ENCODE measurements around the gene BACH2. TPM values are rescaled to one million over a fixed set of nuclear protein-coding genes. Genes with fewer than 3 reads are reported as not detected.

BACH2 gene
- total RNA-seq, 4 donors from 2014 or later: 3.6 to 13.4 (median 7.5) TPM

GRCh38 chr6:89954721-89955148, 341.9 kb downstream of the BACH2 start:
- Histone ChIP-seq H3K27me3 (no peaks in the 10 kb centered on the region), H3K9me3 (no peaks in the 10 kb centered on the region), H3K27ac (no peak overlapping the region), H3K4me1 (no peaks in the 10 kb centered on the region), H3K36me3 (peaks cover 0 to 16% of the 10 kb centered on the region in 2 donors), H3K4me3 (no peak overlapping the region)
- no peak for DNase-seq
- in situ Hi-C loops (cut with MboI; ENCODE audit: low sequenced_read_pairs in 4 of 4): loop anchor here in 1 of 4 donors (25.0 kb wide), 1 partner anchor 333 kb away; the partner anchor contains the start of gene BACH2
- TF ChIP-seq, protein P1, sequence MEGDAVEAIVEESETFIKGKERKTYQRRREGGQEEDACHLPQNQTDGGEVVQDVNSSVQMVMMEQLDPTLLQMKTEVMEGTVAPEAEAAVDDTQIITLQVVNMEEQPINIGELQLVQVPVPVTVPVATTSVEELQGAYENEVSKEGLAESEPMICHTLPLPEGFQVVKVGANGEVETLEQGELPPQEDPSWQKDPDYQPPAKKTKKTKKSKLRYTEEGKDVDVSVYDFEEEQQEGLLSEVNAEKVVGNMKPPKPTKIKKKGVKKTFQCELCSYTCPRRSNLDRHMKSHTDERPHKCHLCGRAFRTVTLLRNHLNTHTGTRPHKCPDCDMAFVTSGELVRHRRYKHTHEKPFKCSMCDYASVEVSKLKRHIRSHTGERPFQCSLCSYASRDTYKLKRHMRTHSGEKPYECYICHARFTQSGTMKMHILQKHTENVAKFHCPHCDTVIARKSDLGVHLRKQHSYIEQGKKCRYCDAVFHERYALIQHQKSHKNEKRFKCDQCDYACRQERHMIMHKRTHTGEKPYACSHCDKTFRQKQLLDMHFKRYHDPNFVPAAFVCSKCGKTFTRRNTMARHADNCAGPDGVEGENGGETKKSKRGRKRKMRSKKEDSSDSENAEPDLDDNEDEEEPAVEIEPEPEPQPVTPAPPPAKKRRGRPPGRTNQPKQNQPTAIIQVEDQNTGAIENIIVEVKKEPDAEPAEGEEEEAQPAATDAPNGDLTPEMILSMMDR (IDR thresholded peaks at IDR 0.05 in 4 of 5, conservative IDR thresholded peaks at IDR 0.05 in 1 of 5): no peak
- no peak for ATAC-seq
- intact Hi-C loops (cut with DNase I; ENCODE audit: low total_unique reads): no loop called here

DNA sequence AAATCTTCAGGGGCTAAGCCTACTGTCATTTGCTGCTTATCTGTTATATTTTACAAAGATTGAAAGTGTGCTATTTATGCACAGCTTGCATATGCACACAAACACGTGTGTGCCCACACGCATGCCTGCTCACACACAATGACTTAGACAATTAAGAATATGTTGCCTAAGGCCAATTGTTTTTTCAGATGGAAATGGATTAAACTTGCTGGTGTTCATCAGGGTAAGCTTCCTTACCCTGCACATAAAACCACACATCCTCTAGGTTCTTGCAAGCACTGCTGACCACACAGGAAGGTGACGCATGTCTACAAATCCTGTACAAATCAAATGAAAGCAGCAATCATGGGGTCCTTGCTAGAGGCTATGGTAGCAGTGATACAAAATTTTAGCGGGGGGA, 344.0 kb downstream of the BACH2 start:
- Histone ChIP-seq H3K9me3 (no peaks in the 10 kb centered on the region), H3K27ac (no peak overlapping the region), H3K36me3 (peaks cover 0 to 20% of the 10 kb centered on the region in 2 donors), H3K27me3 (no peaks in the 10 kb centered on the region), H3K4me3 (no peak overlapping the region), H3K4me1 (no peaks in the 10 kb centered on the region)
- DNase-seq (no peak), ATAC-seq (no peak)
- in situ Hi-C loops (cut with MboI; ENCODE audit: low sequenced_read_pairs in 4 of 4) (loop anchor here in 1 of 4 donors (25.0 kb wide), 1 partner anchor 335 kb away; the partner anchor contains the start of gene BACH2), intact Hi-C loops (cut with DNase I; ENCODE audit: low total_unique reads) (no loop called here)
- TF ChIP-seq, protein P1 (IDR thresholded peaks at IDR 0.05 in 4 of 5, conservative IDR thresholded peaks at IDR 0.05 in 1 of 5): no peak
- TF ChIP-seq POLR2A (IDR thresholded peaks at IDR 0.05): no peak

DNA sequence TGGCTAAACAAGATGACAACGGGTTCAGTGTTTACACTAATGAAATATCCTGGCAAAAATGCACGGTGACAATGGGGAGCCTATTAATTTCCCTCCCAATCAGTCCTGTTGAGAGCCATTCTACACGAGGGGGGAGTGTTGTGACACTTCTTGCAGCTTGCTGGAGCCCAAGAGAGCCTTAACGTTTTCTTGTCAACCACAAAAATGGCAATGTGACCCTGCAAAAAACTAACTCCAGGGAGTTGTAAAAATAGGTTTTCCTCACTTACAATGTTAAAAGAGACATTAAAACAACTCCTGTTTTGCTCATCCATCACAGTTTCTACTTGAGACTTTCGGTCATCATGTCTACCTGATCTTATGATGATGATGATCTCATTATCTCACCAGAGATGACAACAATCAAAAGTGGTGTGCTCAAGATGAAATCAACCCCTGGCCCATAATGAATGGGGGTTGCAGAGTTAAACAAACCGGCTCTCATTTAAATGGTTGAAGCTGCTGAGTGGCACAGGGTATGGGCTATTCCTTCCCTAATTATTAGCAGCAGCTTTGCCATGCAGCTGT, 344.5 kb downstream of the BACH2 start:
- ATAC-seq (no peak), DNase-seq (no peak)
- H3K27me3 ChIP-seq: no peaks in the 10 kb centered on the region
- in situ Hi-C loops (cut with MboI; ENCODE audit: low sequenced_read_pairs in 4 of 4): loop anchor here in 1 of 4 donors (25.0 kb wide), 1 partner anchor 335 kb away; the partner anchor contains the start of gene BACH2
- H3K36me3 ChIP-seq: peaks cover 0 to 20% of the 10 kb centered on the region in 2 donors
- H3K9me3 ChIP-seq: no peaks in the 10 kb centered on the region
- H3K27ac ChIP-seq: no peak overlapping the region
- TF ChIP-seq POLR2A (IDR thresholded peaks at IDR 0.05): no peak
- TF ChIP-seq, protein P1 (IDR thresholded peaks at IDR 0.05 in 4 of 5, conservative IDR thresholded peaks at IDR 0.05 in 1 of 5): no peak
- intact Hi-C loops (cut with DNase I; ENCODE audit: low total_unique reads): no loop called here
- no peak overlapping the region for H3K4me3 ChIP-seq
- H3K4me1 ChIP-seq: no peaks in the 10 kb centered on the region

DNA sequence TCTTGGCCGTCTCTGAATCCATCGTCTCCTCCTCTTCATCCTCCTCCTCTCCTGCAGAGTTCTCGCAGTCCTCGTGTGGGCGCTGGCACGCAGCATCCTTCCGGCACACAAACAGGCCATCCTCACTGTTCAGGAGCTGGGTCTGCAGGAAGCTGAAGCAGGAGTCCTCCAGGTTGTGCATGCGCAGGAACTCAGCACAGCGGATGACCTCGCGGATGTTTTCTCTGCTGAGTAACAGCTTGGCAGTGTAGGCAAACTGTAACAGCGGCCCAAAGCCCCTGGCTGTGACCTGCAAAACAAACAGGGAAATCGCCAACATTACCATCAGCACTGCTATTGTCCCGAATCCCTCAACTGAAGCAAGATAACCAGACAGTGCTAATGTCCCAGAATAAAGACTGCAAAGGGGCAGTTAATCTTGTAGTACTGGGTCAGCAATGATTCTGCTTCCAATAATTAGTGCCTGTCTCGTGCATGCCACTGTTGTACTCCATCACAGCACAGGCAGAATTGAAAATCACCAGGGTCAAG, 345.0 kb downstream of the BACH2 start:
- no peak for ATAC-seq
- H3K27ac ChIP-seq: no peak overlapping the region
- H3K4me3 ChIP-seq: no peak overlapping the region
- peaks cover 0 to 20% of the 10 kb centered on the region in 2 donors for H3K36me3 ChIP-seq
- H3K4me1 ChIP-seq: no peaks in the 10 kb centered on the region
- intact Hi-C loops (cut with DNase I; ENCODE audit: low total_unique reads): no loop called here
- DNase-seq: no peak
- TF ChIP-seq, protein P1 (IDR thresholded peaks at IDR 0.05 in 4 of 5, conservative IDR thresholded peaks at IDR 0.05 in 1 of 5): no peak
- no peak for TF ChIP-seq POLR2A (IDR thresholded peaks at IDR 0.05)
- no peaks in the 10 kb centered on the region for H3K9me3 ChIP-seq
- no peaks in the 10 kb centered on the region for H3K27me3 ChIP-seq
- in situ Hi-C loops (cut with MboI; ENCODE audit: low sequenced_read_pairs in 4 of 4): loop anchor here in 1 of 4 donors (25.0 kb wide), 1 partner anchor 336 kb away; the partner anchor contains the start of gene BACH2
